Panc1 (cell line): ENCODE data around the gene CAGE1. TPM values are rescaled to one million over a fixed set of nuclear protein-coding genes. Genes with fewer than 3 reads are reported as not detected.

Experiments
- ATAC-seq: fragments of 200-7000 bp; cut with Tn5 transposase; 2 replicates; pipeline ENCODE4 v1.9.1; 2020; ENCODE audit warnings: mild to moderate bottlenecking, moderate library complexity
- Bru-seq: library from RNA; stranded (reverse); fragments of 400-500 nt; gene quantifications from one replicate; lab custom pipeline; 2021; lab: Mats Ljungman, UMichigan
- BruChase-seq, 2 experiments: library from RNA; stranded (reverse); fragments of 400-500 nt; gene quantifications; one replicate each; lab custom pipeline; 2021; lab: Mats Ljungman, UMichigan
- BruUV-seq: library from RNA; stranded (reverse); fragments of 400-500 nt; replicated peaks from 2 replicates; lab custom pipeline; 2021; lab: Mats Ljungman, UMichigan
- CTCF ChIA-PET: fragments of 300-600 bp; sonication (Branson Sonifier 250); formaldehyde crosslinking; loops from one replicate; lab custom pipeline; 2022; ENCODE audit warnings: antibody characterized with exemption; lab: Charles Lee
- POLR2A ChIA-PET: fragments of 300-600 bp; sonication (Branson Sonifier 250); formaldehyde crosslinking; loops from one replicate; lab custom pipeline; 2022; ENCODE audit warnings: antibody characterized with exemption; lab: Charles Lee
- DNase-seq: peaks from one replicate; pipeline ENCODE4 v3.0.0-alpha.2; 2010; ENCODE audit warnings: low read depth, low spot score
- H3K27ac ChIP-seq: 2 replicates; pipeline ENCODE4 v1.5.1; 2011; ENCODE audit warnings: mild to moderate bottlenecking, low read length, inconsistent platforms
- H3K27me3 ChIP-seq: fragments of 200-500 bp; sonication (Bioruptor generic); 2 replicates; pipeline ENCODE4 v1.6.0; 2014; ENCODE audit warnings: low read length, inconsistent platforms; ENCODE audit not compliant: control insufficient read depth, insufficient read depth
- H3K36me3 ChIP-seq: fragments of 200-500 bp; sonication (Bioruptor generic); 2 replicates; pipeline ENCODE4 v1.5.1; 2014; ENCODE audit warnings: inconsistent platforms, mild to moderate bottlenecking, low read length, moderate library complexity; ENCODE audit not compliant: control insufficient read depth, insufficient read depth
- H3K4me1 ChIP-seq: 2 replicates; pipeline ENCODE4 v1.5.1; 2011; ENCODE audit warnings: inconsistent platforms, mild to moderate bottlenecking, low read length, moderate library complexity; ENCODE audit not compliant: control insufficient read depth, insufficient read depth
- H3K4me3 ChIP-seq, 2 experiments: 2 replicates each; pipeline ENCODE4 v1.5.1; 2011 to 2012; ENCODE audit warnings: low read depth in 2 of 2, low read length in 2 of 2, mild to moderate bottlenecking in 2 of 2, inconsistent platforms in 1 of 2, moderate library complexity in 1 of 2
- H3K9me3 ChIP-seq: fragments of 200-500 bp; sonication (Bioruptor generic); 2 replicates; pipeline ENCODE4 v1.5.1; 2014; ENCODE audit warnings: low read depth, mild to moderate bottlenecking, inconsistent platforms, low read length, moderate library complexity; ENCODE audit not compliant: control insufficient read depth, insufficient read depth
- CTCF ChIP-seq: fragments of 450-650 bp; IDR thresholded peaks from 2 replicates; pipeline ENCODE4 v1.5.1; 2017; ENCODE audit warnings: mild to moderate bottlenecking
- POLR2AphosphoS5 ChIP-seq: IDR thresholded peaks from 2 replicates; pipeline ENCODE4 v1.6.1; 2012; ENCODE audit warnings: mild to moderate bottlenecking, low read depth, low read length, moderate library complexity
- REST ChIP-seq, 2 experiments: IDR thresholded peaks; 2 replicates each; pipeline ENCODE4 v1.6.1; 2011 to 2012; ENCODE audit warnings: low read depth in 2 of 2, control low read depth in 1 of 2, low read length in 1 of 2, mild to moderate bottlenecking in 1 of 2, moderate library complexity in 1 of 2; ENCODE audit not compliant: insufficient read depth in 1 of 2
- SIN3A ChIP-seq: IDR thresholded peaks from 2 replicates; pipeline ENCODE4 v1.6.1; 2012; ENCODE audit warnings: low read depth, mild to moderate bottlenecking, low read length, moderate library complexity, borderline replicate concordance; ENCODE audit not compliant: insufficient read depth
- TCF7L2 ChIP-seq: IDR thresholded peaks from 2 replicates; pipeline ENCODE4 v1.6.1; 2011; ENCODE audit warnings: mild to moderate bottlenecking, low read depth, low read length, inconsistent platforms
- in situ Hi-C: cut with HindIII; loops from 2 replicates; pipeline ENCODE4 v1.10.0; 2016; ENCODE audit warnings: low sequenced_read_pairs, low pct_unique_long_range_greater_than_20kb
- intact Hi-C: fragments of 100-400 bp; cut with micrococcal nuclease; formaldehyde crosslinking; loops from one replicate; pipeline ENCODE4 v1.10.0; 2022; ENCODE audit not compliant: unreplicated experiment
- long read RNA-seq: library from polyadenylated mRNA; unstranded; transcript quantifications from one replicate; pipeline ENCODE4 v2.0.0, GENCODE V29; 2021; ENCODE audit not compliant: unreplicated experiment
- polyA plus RNA-seq: library from polyadenylated mRNA; unstranded; fragments of >200 nt; gene quantifications from one replicate; pipeline ENCODE4 v1.2.1, GENCODE V29; 2012; ENCODE audit warnings: missing spikeins; ENCODE audit not compliant: insufficient read length
- total RNA-seq: library from RNA; stranded (reverse); gene quantifications from one replicate; pipeline ENCODE4 v1.2.1, GENCODE V29; 2021; ENCODE audit not compliant: unreplicated experiment

The CAGE1 gene
- total RNA-seq = not detected
- not detected for polyA plus RNA-seq
- Bru-seq, nascent RNA = percentile 19 among the genes with signal in this experiment
- BruChase-seq, experiment 1, labeled RNA remaining after a 2-hour chase = percentile 14 among the genes with signal in this experiment
- BruChase-seq, experiment 2, labeled RNA remaining after a 6-hour chase = percentile 11 among the genes with signal in this experiment
- long read RNA-seq = 0 reads

- DNase-seq = peak; percentile 48
- peak; percentile 100 for ATAC-seq
- Histone ChIP-seq H3K4me1 (peaks cover 17% of the 10 kb centered on the region), H3K36me3 (peaks cover 13% of the 10 kb centered on the region), H3K27ac (peak within 1 kb of the TSS; percentile 90), H3K4me3 (peak within 1 kb of the TSS; percentile 99 to 100), H3K9me3 (no peaks in the 10 kb centered on the region), H3K27me3 (no peaks in the 10 kb centered on the region)
- peak; percentile 96 for TF ChIP-seq SIN3A
- peak; percentile 99 for TF ChIP-seq POLR2AphosphoS5
- TF ChIP-seq REST (IDR thresholded peaks at IDR 0.05; ENCODE audit: insufficient read depth in 1 of 2, low read depth in 2 of 2, low read length in 1 of 2) = 0 out of 4 replicates have a peak, but pooled peaks of 1 of the 2 experiments have one; percentile 15
- TF ChIP-seq CTCF = no peak; the same call in 1 of the 2 replicates
- TF ChIP-seq TCF7L2 = no peak
- no TSS peak for BruUV-seq
- intact Hi-C loops = no loop called here
- POLR2A ChIA-PET = no interaction called here
- in situ Hi-C loops = no loop called here
- CTCF ChIA-PET = interaction anchor here (0.5 to 0.8 kb wide), 2 partner anchors 52 to 225 kb away, joined by 3 to 4 read pairs; no protein-coding TSS in a partner anchor
Measured at GRCh38 chr6:7389451-7390225, at the start of gene CAGE1, which contains the start of gene RIOK1. TSS of gene CAGE1 (minus strand) at chr6:7389742. CDS start at chr6:7387173, 2,569 bp downstream. TSS of gene RIOK1 (plus strand) at chr6:7389808. CDS start at chr6:7390003, 195 bp downstream.

GRCh38 chr6:7439228-7439627 lies 49.7 kb upstream of the CAGE1 start:
- no peaks in the 10 kb centered on the region for H3K36me3 ChIP-seq
- H3K27ac ChIP-seq = no peak overlapping the region
- POLR2A ChIA-PET = interaction anchor here (0.6 kb wide), 1 partner anchor 229 kb away, joined by 3 read pairs; no protein-coding TSS in a partner anchor
- H3K9me3 ChIP-seq = no peaks in the 10 kb centered on the region
- ATAC-seq = no peak
- intact Hi-C loops = no loop called here
- CTCF ChIA-PET = no interaction called here
- H3K4me3 ChIP-seq = no peak overlapping the region
- TF ChIP-seq CTCF = no peak
- TF ChIP-seq TCF7L2 = no peak
- TF ChIP-seq REST (IDR thresholded peaks at IDR 0.05; ENCODE audit: insufficient read depth in 1 of 2, low read depth in 2 of 2, low read length in 1 of 2) = no peak
- TF ChIP-seq POLR2AphosphoS5 = no peak
- no peak for TF ChIP-seq SIN3A
- no peaks in the 10 kb centered on the region for H3K4me1 ChIP-seq
- no peak for DNase-seq
- BruUV-seq = no TSS peak
- H3K27me3 ChIP-seq = no peaks in the 10 kb centered on the region
- in situ Hi-C loops = no loop called here
